Ovary (tissue), 9 donors: ENCODE measurements around the gene MAP3K9. TPM values are rescaled to one million over a fixed set of nuclear protein-coding genes. Genes with fewer than 3 reads are reported as not detected.

Source experiments
- DNase-seq, 5 donors: peaks; one replicate each; pipeline ENCODE4 v3.0.0-alpha.2; 2019 to 2020
- H3K27ac ChIP-seq, 2 donors: fragments of 200-600 bp; one replicate each; pipeline versions ENCODE4 v1.5.1 to v1.8.0; 2019 to 2022
- H3K27me3 ChIP-seq: fragments of 200-600 bp; one replicate; pipeline ENCODE4 v1.8.0; 2022
- H3K36me3 ChIP-seq: fragments of 200-600 bp; sonication (generic); one replicate; pipeline ENCODE4 v1.5.1; 2019
- H3K4me1 ChIP-seq: one replicate; pipeline ENCODE4 v1.8.1; 2013; ENCODE audit warnings: mild to moderate bottlenecking, moderate library complexity; ENCODE audit not compliant: insufficient read depth
- H3K4me3 ChIP-seq: fragments of 200-600 bp; sonication (generic); one replicate; pipeline ENCODE4 v1.5.1; 2017
- H3K9me3 ChIP-seq, 2 donors: fragments of 200-600 bp in 1 of 2; sonication (generic) in 1 of 2; one replicate each; pipeline versions ENCODE4 v1.5.1 to v1.8.1; 2013 to 2019; ENCODE audit warnings: mild to moderate bottlenecking in 1 of 2, moderate library complexity in 1 of 2
- CTCF ChIP-seq, 3 donors: fragments of 450-650 bp in 2 of 3; fragments of 200-600 bp in 1 of 3; IDR thresholded peaks; one replicate each; pipeline versions ENCODE4 v1.5.1 to v1.8.0; 2016 to 2022; ENCODE audit warnings: antibody characterized with exemption in 3 of 3, mild to moderate bottlenecking in 1 of 3
- EP300 ChIP-seq: sonication (generic); formaldehyde crosslinking; IDR thresholded peaks from one replicate; pipeline ENCODE4 v1.6.1; 2017; ENCODE audit warnings: antibody characterized with exemption
- POLR2A ChIP-seq: fragments of 450-650 bp; IDR thresholded peaks from one replicate; pipeline ENCODE4 v1.6.1; 2017; ENCODE audit warnings: antibody characterized with exemption, mild to moderate bottlenecking, moderate library complexity
- WGBS, 3 donors: extraction: QIAGEN DNeasy Blood & Tissue Kit in 1 of 3; methylation state at CpG; one replicate each; pipeline versions ENCODE4 v1.1.5 to v1.1.7; 2013 to 2017; 5-methylcytosine and 5-hydroxymethylcytosine counted together
- intact Hi-C, 4 donors: fragments of 100-400 bp; cut with DNase I; formaldehyde crosslinking; loops; one replicate each; pipeline versions ENCODE4 v1.11.0 to v1.15.1; 2022 to 2023
- polyA plus RNA-seq, 2 donors: library from polyadenylated mRNA; stranded (reverse); fragments of 200-250 nt in 1 of 2; fragments of 350-450 nt in 1 of 2; fragmentation: Illumina TruSeq in 1 of 2; extraction: RNeasy Lipid Tissue Mini Kit (QIAGEN cat#74804) in 1 of 2; gene quantifications; one replicate each; pipeline ENCODE4 v1.2.3, GENCODE V29; 2013 to 2014
- total RNA-seq, 7 donors: library from RNA; depleted of rRNA in 2 of 7; stranded (reverse); fragments of >200 nt in 2 of 7; fragmentation: NEBNext Ultra II Directional in 3 of 7; extraction: Animal tissue kit (Norgen Biotek cat#: 25700) in 3 of 7; gene quantifications; one replicate each; pipeline versions ENCODE4 v1.1.0 to v1.2.4, GENCODE V29; 2016 to 2023
- donor health status: DM: no; HTN: no; CAD: no; lungs with moderate emphysema.
- donor health status: DM: no; HTN: no; CAD: no.
- donor health status: Bipolar disorder and iron deficiency.
- donor health status: DM: yes; HTN: yes; CAD: no.
- donor health status: DM: no; HTN: no; CAD: no.
- donor health status: DM: yes; HTN: yes; CAD: no.

The MAP3K9 gene
- total and polyA plus RNA-seq, 9 donors: 0.80 to 3.7 (median 1.9) TPM

- Histone ChIP-seq H3K27ac (no peak overlapping the region), H3K36me3 (no peaks in the 10 kb centered on the region), H3K4me1 (no peaks in the 10 kb centered on the region), H3K27me3 (no peaks in the 10 kb centered on the region), H3K9me3 (no peaks in the 10 kb centered on the region), H3K4me3 (no peak overlapping the region)
- DNase-seq: no peak
- no peak for TF ChIP-seq EP300
- intact Hi-C loops: no loop called here
- 6 to 22% (median 11%) methylated on average over 6 of the region's 6 CpGs for WGBS, 3 donors
These were observed 125.3 kb downstream of the MAP3K9 start for GRCh38 chr14:70683983-70684382.

- Histone ChIP-seq H3K27me3 (no peaks in the 10 kb centered on the region), H3K36me3 (no peaks in the 10 kb centered on the region), H3K9me3 (no peaks in the 10 kb centered on the region), H3K4me3 (no peak overlapping the region), H3K27ac (no peak overlapping the region), H3K4me1 (no peaks in the 10 kb centered on the region)
- TF ChIP-seq EP300 (no peak), POLR2A (no peak), CTCF (IDR thresholded peaks at IDR 0.05) (no peak)
- no peak for DNase-seq
- intact Hi-C loops: no loop called here
- 89 to 96% (median 95%) methylated on average over 2 of the region's 2 CpGs for WGBS, 3 donors
These were observed 128.6 kb downstream of the MAP3K9 start for GRCh38 chr14:70680748-70681147.

GRCh38 chr14:70677341-70677740, 132.0 kb downstream of the MAP3K9 start:
- H3K27ac ChIP-seq: no peak overlapping the region
- 74 to 85% (median 84%) methylated on average over 6 of the region's 6 CpGs for WGBS, 3 donors
- intact Hi-C loops: no loop called here

More at GRCh38 chr14:70677341-70677740, 132.0 kb downstream of the MAP3K9 start:
- TF ChIP-seq EP300 (no peak), CTCF (IDR thresholded peaks at IDR 0.05) (no peak), POLR2A (no peak)
- no peak overlapping the region for H3K4me3 ChIP-seq
- H3K4me1 ChIP-seq: no peaks in the 10 kb centered on the region
- no peaks in the 10 kb centered on the region for H3K9me3 ChIP-seq
- H3K36me3 ChIP-seq: no peaks in the 10 kb centered on the region
- no peak for DNase-seq
- H3K27me3 ChIP-seq: no peaks in the 10 kb centered on the region

Other genes starting within 250 kb of the MAP3K9 start
- 10 to 100 TPM; 32.1 to 41.5 (median 36.5) TPM for gene MED6, start 208.9 kb downstream of the MAP3K9 start, total RNA-seq
- 10 to 100 TPM; 20.0 to 32.6 TPM for gene MED6, start 208.9 kb downstream of the MAP3K9 start, polyA plus RNA-seq
- 1 to 10 TPM in 2 of 7 donors, under 1 TPM in 5; 0.05 to 7.1 (median 0.64) TPM for gene TTC9, start 167.6 kb downstream of the MAP3K9 start, total RNA-seq
- gene TTC9, start 167.6 kb downstream of the MAP3K9 start, polyA plus RNA-seq: 1 to 10 TPM in 1 of 2 donors, under 1 TPM in 1; 0.27 to 1.7 TPM
- 100 to 1,000 TPM in 1 of 7 donors, 10 to 100 TPM in 6; 49.5 to 101 (median 74.3) TPM for gene PCNX1, start 97.9 kb upstream of the MAP3K9 start, total RNA-seq
- 10 to 100 TPM; 13.3 to 31.6 TPM for gene PCNX1, start 97.9 kb upstream of the MAP3K9 start, polyA plus RNA-seq